Neural progenitor cell (in vitro differentiated cells): ENCODE results near the gene PGBD5.

Source experiments
- CTCF ChIP-seq: fragments of 200-600 bp; sonication (generic); IDR thresholded peaks from 2 replicates; pipeline ENCODE4 v1.5.1; 2017; ENCODE audit warnings: antibody characterized with exemption, mild to moderate bottlenecking
- EZH2 ChIP-seq: fragments of 200-600 bp; sonication (generic); IDR thresholded peaks from 2 replicates; pipeline ENCODE4 v1.6.1; 2017; ENCODE audit warnings: antibody characterized with exemption, mild to moderate bottlenecking, moderate library complexity

- no peak for TF ChIP-seq EZH2
- TF ChIP-seq CTCF = no peak
Observed at GRCh38 chr1:230349020-230349393, 77.1 kb downstream of the PGBD5 start.
